Mucosa of descending colon (tissue), 3 donors: Measurements from ENCODE around the gene PKLR. TPM values are rescaled to one million over a fixed set of nuclear protein-coding genes. Genes with fewer than 3 reads are reported as not detected.

Source experiments
- ATAC-seq: fragments of 200-7000 bp; cut with Tn5 transposase; one replicate; pipeline ENCODE4 v1.9.1; 2020; ENCODE audit warnings: mild to moderate bottlenecking, moderate library complexity
- DNase-seq, 3 donors: peaks; one replicate each; pipeline ENCODE4 v3.0.0-alpha.2; 2020
- H3K36me3 ChIP-seq: fragments of 200-600 bp; one replicate; pipeline ENCODE4 v1.8.0; 2021; ENCODE audit warnings: low read depth, mild to moderate bottlenecking
- H3K4me1 ChIP-seq: fragments of 200-600 bp; one replicate; pipeline ENCODE4 v1.8.0; 2021; ENCODE audit warnings: low read depth, mild to moderate bottlenecking
- H3K4me3 ChIP-seq: fragments of 200-600 bp; one replicate; pipeline ENCODE4 v1.8.0; 2021; ENCODE audit warnings: mild to moderate bottlenecking
- H3K9me3 ChIP-seq: fragments of 200-600 bp; one replicate; pipeline ENCODE4 v1.8.0; 2021; ENCODE audit warnings: mild to moderate bottlenecking
- CTCF ChIP-seq: fragments of 200-600 bp; IDR thresholded peaks from one replicate; pipeline ENCODE4 v1.8.0; 2022; ENCODE audit warnings: antibody characterized with exemption, mild to moderate bottlenecking
- intact Hi-C, 2 donors: fragments of 100-400 bp; cut with DNase I in 1 of 2; cut with micrococcal nuclease in 1 of 2; formaldehyde crosslinking; loops; one replicate each; pipeline versions ENCODE4 v1.11.0 to v1.11.1; 2022; cut with DNase I, micrococcal nuclease
- total RNA-seq, 3 donors: library from RNA; stranded (reverse); fragmentation: NEBNext Ultra II Directional in 2 of 3; extraction: Animal tissue kit (Norgen Biotek cat#: 25700) in 2 of 3; gene quantifications; one replicate each; pipeline versions ENCODE4 v1.2.1 to v1.2.4, GENCODE V29; 2021 to 2023
- donor health status: DM: no; HTN: no; CAD: no; lungs with moderate emphysema.
- donor health status: DM: no; HTN: no; CAD: no.
- donor health status: DM: no; HTN: yes; CAD: no.

The PKLR gene
- total RNA-seq, 3 donors from 2014 or later, result 0.63 to 2.0 (median 1.5) TPM

- intact Hi-C loops, result loop anchor here in 1 of 2 donors (10.0 kb wide), 1 partner anchor 52 kb away; the partner anchor contains the start of gene RUSC1
- no peak for TF ChIP-seq CTCF
- peaks cover 15% of the 10 kb centered on the region for H3K4me1 ChIP-seq
- peak overlapping the region; percentile 74 for H3K4me3 ChIP-seq
- peak; percentile 47 for ATAC-seq
- H3K9me3 ChIP-seq, result no peaks in the 10 kb centered on the region
- no peak for DNase-seq
- H3K36me3 ChIP-seq, result peaks cover 13% of the 10 kb centered on the region
Observed at GRCh38 chr1:155272466-155273342, 28.5 kb downstream of the PKLR start.

- DNase-seq (no peak), ATAC-seq (no peak)
- intact Hi-C loops, result no loop called here
- Histone ChIP-seq H3K36me3 (peaks cover 19% of the 10 kb centered on the region), H3K9me3 (no peaks in the 10 kb centered on the region), H3K4me3 (no peak overlapping the region), H3K4me1 (peaks cover 10% of the 10 kb centered on the region)
- TF ChIP-seq CTCF, result no peak
Observed at GRCh38 chr1:155269381-155269780, 31.9 kb downstream of the PKLR start.

DNA sequence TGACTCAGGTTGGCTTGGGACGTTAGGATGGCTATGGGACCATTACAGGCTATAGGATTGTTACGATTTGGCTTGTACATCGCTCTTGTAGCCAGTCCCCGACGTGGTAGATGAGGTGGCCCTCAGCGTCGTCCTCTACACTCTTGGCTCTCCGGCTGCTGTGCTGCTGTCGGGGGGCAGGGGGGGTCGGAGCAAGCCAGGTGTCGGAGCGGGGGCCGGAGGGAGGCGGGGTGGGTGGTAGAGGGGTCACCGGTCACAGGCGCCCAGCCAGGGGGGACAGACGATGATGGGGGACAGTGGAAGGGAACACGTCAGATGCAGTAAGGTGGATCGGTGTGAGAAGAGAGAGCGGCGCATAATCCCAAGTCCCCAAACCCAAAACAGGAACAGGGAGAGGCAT, 32.6 kb downstream of the PKLR start:
- no peak for DNase-seq
- peaks cover 19% of the 10 kb centered on the region for H3K36me3 ChIP-seq
- peaks cover 10% of the 10 kb centered on the region for H3K4me1 ChIP-seq
- intact Hi-C loops, result no loop called here
- H3K9me3 ChIP-seq, result no peaks in the 10 kb centered on the region
- no peak overlapping the region for H3K4me3 ChIP-seq
- TF ChIP-seq CTCF, result no peak
- ATAC-seq, result no peak

- no peak for ATAC-seq
- H3K9me3 ChIP-seq, result no peaks in the 10 kb centered on the region
- intact Hi-C loops, result no loop called here
Observed at GRCh38 chr1:155267373-155267772, 33.9 kb downstream of the PKLR start.

GRCh38 chr1:155266553-155266952, 34.7 kb downstream of the PKLR start:
- ATAC-seq, result no peak
- peaks cover 19% of the 10 kb centered on the region for H3K36me3 ChIP-seq
- no peaks in the 10 kb centered on the region for H3K9me3 ChIP-seq
- no peak overlapping the region for H3K4me3 ChIP-seq
- intact Hi-C loops, result no loop called here
- DNase-seq, result no peak
- peaks cover 2% of the 10 kb centered on the region for H3K4me1 ChIP-seq
- no peak for TF ChIP-seq CTCF

More at GRCh38 chr1:155267373-155267772, 33.9 kb downstream of the PKLR start:
- Histone ChIP-seq H3K36me3 (peaks cover 19% of the 10 kb centered on the region), H3K4me1 (peaks cover 8% of the 10 kb centered on the region), H3K4me3 (no peak overlapping the region)
- no peak for DNase-seq
- TF ChIP-seq CTCF, result no peak
